ENCODE data around the gene LCMT2.

GRCh38 chr15:43302205-43302817, 28.1 kb downstream of the LCMT2 start, which contains the start of gene TGM7:
- TF ChIP-seq CTCF (conservative IDR thresholded peaks at IDR 0.05; ENCODE audit: low read depth, low read length), result no peak
- TF ChIP-seq EZH2phosphoT487 (IDR thresholded peaks at IDR 0.05; ENCODE audit: borderline replicate concordance, low read length), result no peak
- no peak for TF ChIP-seq EZH2 (IDR thresholded peaks at IDR 0.05; ENCODE audit: low read length, unreplicated experiment)

All from PC-3 (cell line).